ENCODE data around the gene PIP5K1B.

GRCh38 chr9:68998812-68999211, 293.8 kb downstream of the PIP5K1B start:
- TF ChIP-seq CTCF (IDR thresholded peaks at IDR 0.05) = no peak
- no peak for TF ChIP-seq EZH2 (IDR thresholded peaks at IDR 0.05; ENCODE audit: borderline replicate concordance, insufficient read depth, low read depth, low read length, poor library complexity, severe bottlenecking)

Measured in B cell (primary cell).